ENCODE data around the gene SCAPER.
"Not testable (repeated sequence)": the region's sequence is repeated elsewhere in the genome, so short reads cannot be mapped to it uniquely, and the experiment has no call there.

SCAPER gene

DNA sequence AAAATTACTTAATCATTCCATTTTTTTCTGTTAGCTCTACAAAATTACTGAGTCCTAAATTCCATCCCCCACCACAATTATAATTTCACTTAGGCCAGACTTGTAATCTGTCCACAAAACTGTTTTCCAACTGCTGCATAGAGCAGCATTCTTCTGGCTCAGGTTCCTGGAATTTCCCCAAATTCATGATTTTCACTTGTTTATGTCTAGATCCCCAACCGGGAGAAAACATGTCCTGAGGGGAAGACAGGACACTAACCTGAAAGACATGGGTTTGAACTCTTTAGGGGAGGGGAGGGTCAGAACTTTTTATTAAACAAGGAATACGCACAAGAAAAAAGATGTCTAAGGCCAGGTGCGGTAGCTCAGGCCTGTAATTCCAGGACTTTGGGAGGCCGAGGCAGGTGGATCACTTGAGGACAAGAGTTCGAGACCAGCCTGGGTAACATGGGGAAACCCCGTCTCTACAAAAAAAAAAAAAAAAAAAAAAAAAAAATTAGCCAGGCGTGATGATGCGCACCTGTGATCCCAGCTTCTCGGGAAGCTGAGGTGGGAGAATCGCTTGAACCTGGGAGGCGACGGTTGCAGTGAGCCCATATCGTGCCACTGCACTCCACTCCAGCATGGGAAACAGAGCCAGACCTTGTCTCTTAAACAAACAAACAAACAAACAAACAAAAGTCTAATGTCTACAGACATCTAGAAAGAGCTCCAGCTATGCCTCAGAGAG, 595.4 kb downstream of the SCAPER start:
- DNase-seq = no peak

DNA sequence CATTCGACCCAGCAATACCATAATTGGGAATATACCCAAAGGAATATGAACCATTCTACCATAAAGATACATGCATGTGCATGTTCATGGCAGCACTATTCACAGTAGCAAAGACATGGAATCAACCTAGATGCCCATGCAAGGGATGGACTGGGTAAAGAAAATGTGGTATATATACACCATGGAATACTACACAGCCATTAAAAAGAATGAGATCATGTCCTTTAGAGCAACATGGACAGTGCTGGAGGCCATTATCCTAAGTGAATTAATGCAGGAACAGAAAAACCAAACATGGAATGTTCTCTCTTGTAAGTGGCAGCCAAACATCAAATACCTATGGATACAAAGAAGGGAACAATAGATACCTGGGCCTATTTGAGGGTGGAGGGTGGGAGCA, 601.2 kb downstream of the SCAPER start:
- DNase-seq = no peak

DNA sequence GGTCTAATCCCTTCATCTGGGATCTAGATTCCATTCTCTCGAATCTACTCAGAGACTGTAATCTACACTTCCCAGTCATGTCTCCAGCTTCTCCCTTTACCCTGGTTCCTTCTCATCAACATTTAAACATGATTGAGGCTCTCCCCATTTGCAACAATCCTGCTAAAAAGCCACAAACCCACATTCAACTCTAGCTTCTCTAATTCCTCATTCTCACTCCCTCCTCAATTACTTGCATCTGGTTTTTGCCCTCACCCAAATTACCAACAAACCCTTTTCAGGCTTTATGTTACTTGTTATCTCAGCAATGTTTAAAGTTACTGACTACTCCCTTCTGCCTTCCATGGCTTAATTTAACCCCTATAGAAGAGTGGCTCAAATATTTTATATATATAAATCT, 605.4 kb downstream of the SCAPER start:
- DNase-seq = no peak

DNA sequence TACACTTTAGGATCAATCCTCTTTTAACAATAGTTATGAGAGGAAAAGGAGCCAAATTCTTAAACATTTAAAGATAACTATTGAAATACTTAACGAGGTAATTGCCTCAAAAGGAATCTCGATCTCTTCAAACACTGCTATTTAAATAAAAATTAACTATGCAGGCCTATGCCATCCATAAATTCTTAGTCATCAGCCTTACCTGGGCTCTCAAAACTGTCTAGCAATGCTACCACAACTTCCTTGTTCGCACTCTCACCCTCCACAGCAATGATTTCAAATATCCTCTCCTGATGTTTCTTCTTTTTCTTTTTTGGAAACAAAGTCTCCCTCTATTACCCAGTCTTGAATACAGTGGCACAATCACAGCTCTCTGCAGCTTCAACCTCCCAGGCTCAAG, 606.2 kb downstream of the SCAPER start:
- DNase-seq = no peak

DNA sequence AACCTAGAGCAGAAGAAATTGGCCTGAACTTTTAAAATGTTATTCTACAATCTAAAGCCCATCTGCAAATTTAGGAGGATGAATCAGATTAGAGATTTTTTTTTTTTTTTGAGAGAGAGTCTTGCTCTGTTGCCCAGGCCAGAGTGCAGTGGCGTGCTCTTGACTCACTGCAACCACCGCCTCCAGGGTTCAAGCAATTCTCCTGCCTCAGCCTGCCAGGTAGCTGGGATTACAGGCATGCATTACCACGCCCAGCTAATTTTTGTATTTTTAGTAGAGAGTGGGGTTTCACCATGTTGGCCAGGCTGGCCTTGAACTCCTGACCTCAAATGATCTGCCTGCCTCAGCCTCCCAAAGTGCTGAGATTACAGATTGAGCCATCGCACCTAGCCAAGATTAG, 607.2 kb downstream of the SCAPER start:
- DNase-seq = not testable (repeated sequence)
